ENCODE results near the gene TOMM20L. TPM values are rescaled to one million over a fixed set of nuclear protein-coding genes. Genes with fewer than 3 reads are reported as not detected.

The TOMM20L gene
- total and polyA plus RNA-seq, 2 of the 13 experiments (the other 11 are each of a cell fraction or from before 2014, with no cell fraction given), result 0.46 TPM; not detected in 1

GRCh38 chr14:58430156-58430555 lies 34.4 kb downstream of the TOMM20L start:
- peaks cover 44% of the 10 kb centered on the region for H3K79me2 ChIP-seq (ENCODE audit: insufficient read depth, low read length)
- H3K4me3 ChIP-seq (replicated peaks in 1 of 3; ENCODE audit: insufficient read depth in 1 of 3, low read depth in 2 of 3, low read length in 3 of 3), result no peak overlapping the region; a peak in 1 of 6 replicates
- H3K9ac ChIP-seq (ENCODE audit: insufficient read depth, low read depth, low read length), result no peak overlapping the region
- 84% methylated on average over 1 of the region's 1 CpG for WGBS (ENCODE audit: low lambda C conversion rate)
- no peak for DNase-seq (ENCODE audit: low spot score)
- no peaks in the 10 kb centered on the region; a peak in 1 of 5 replicates for H3K27me3 ChIP-seq (ENCODE audit: control insufficient read depth in 1 of 2, insufficient read depth in 2 of 2, low read length in 2 of 2)
- ChIA-PET CTCF (ENCODE audit: low intra/inter-chr PET ratio, low total read pairs) (no interaction called here), POLR2A (no interaction called here)
- peak overlapping the region; percentile 80; the same call in 1 of the 2 replicates for H3K4me2 ChIP-seq (ENCODE audit: low read depth, low read length)
- no peaks in the 10 kb centered on the region for H4K20me1 ChIP-seq (ENCODE audit: insufficient read depth, low read length)
- TF ChIP-seq KDM6A (CRISPR knock-in tag; IDR thresholded peaks at IDR 0.05; ENCODE audit: low read depth) (no peak), PHF8 (CRISPR knock-in tag; IDR thresholded peaks at IDR 0.05) (no peak), TAF15 (IDR thresholded peaks at IDR 0.05; ENCODE audit: low read depth, low read length, poor library complexity, severe bottlenecking) (no peak), PAXIP1 (CRISPR knock-in tag; conservative IDR thresholded peaks at IDR 0.05) (no peak), ERF (CRISPR knock-in tag; IDR thresholded peaks at IDR 0.05) (no peak), HNRNPL (IDR thresholded peaks at IDR 0.05; ENCODE audit: low read depth, low read length) (no peak), SCMH1 (CRISPR knock-in tag; IDR thresholded peaks at IDR 0.05; ENCODE audit: borderline replicate concordance) (no peak), RFX5 (IDR thresholded peaks at IDR 0.05; ENCODE audit: low read depth, low read length) (no peak), ZNF713 (CRISPR knock-in tag; IDR thresholded peaks at IDR 0.05) (no peak), RFXANK (CRISPR knock-in tag; IDR thresholded peaks at IDR 0.05) (no peak), RFX3 (CRISPR knock-in tag; IDR thresholded peaks at IDR 0.05) (no peak), ZNF850 (CRISPR knock-in tag; conservative IDR thresholded peaks at IDR 0.05) (no peak), ZNF552 (CRISPR knock-in tag; IDR thresholded peaks at IDR 0.05; ENCODE audit: borderline replicate concordance) (no peak), ZNF550 (CRISPR knock-in tag; IDR thresholded peaks at IDR 0.05; ENCODE audit: borderline replicate concordance) (no peak), GMEB2 (CRISPR knock-in tag; IDR thresholded peaks at IDR 0.05; ENCODE audit: low read depth) (no peak), ZBTB43 (CRISPR knock-in tag; conservative IDR thresholded peaks at IDR 0.05) (no peak)
- TF ChIP-seq, protein P1, sequence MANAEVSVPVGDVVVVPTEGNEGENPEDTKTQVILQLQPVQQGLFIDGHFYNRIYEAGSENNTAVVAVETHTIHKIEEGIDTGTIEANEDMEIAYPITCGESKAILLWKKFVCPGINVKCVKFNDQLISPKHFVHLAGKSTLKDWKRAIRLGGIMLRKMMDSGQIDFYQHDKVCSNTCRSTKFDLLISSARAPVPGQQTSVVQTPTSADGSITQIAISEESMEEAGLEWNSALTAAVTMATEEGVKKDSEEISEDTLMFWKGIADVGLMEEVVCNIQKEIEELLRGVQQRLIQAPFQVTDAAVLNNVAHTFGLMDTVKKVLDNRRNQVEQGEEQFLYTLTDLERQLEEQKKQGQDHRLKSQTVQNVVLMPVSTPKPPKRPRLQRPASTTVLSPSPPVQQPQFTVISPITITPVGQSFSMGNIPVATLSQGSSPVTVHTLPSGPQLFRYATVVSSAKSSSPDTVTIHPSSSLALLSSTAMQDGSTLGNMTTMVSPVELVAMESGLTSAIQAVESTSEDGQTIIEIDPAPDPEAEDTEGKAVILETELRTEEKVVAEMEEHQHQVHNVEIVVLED (CRISPR knock-in tag; IDR thresholded peaks at IDR 0.05; ENCODE audit: borderline replicate concordance), result no peak
- no peak overlapping the region for H3K27ac ChIP-seq (ENCODE audit: extremely low read length, insufficient read depth, low read length)
- no peak for FAIRE-seq
- peaks cover 1 to 23% of the 10 kb centered on the region in 2 experiments; a peak in 4 of 5 replicates for H3K36me3 ChIP-seq (replicated peaks in 1 of 2; ENCODE audit: control insufficient read depth in 1 of 2, insufficient read depth in 2 of 2, low read length in 2 of 2)
- peaks cover 32% of the 10 kb centered on the region for H3K4me1 ChIP-seq (ENCODE audit: insufficient read depth, low read length)
- intact Hi-C loops (cut with micrococcal nuclease; ENCODE audit: unreplicated experiment), result no loop called here
- no peak overlapping the region for H2AFZ ChIP-seq (ENCODE audit: low read length)
- no TSS peak for BruUV-seq (replicated peaks)
- in situ Hi-C loops (cut with HindIII; ENCODE audit: extremely low pct_ligation_motif_present, low pct_unique_long_range_greater_than_20kb), result no loop called here
- no peaks in the 10 kb centered on the region for H3K9me3 ChIP-seq (ENCODE audit: low read length)
- ATAC-seq, result no peak

All from HepG2 (cell line).